A204.1 (cell line): ENCODE data around the gene EMID1.
"Not testable (repeated sequence)": the region's sequence is repeated elsewhere in the genome, so short reads cannot be mapped to it uniquely, and the experiment has no call there.

Experiments used
- FAIRE-seq: peaks from 2 replicates; lab custom pipeline; 2012; peaks lifted over from hg19 to GRCh38; lab: Jason Lieb, UNC

The EMID1 gene

GRCh38 chr22:29231971-29232959 lies 26.6 kb downstream of the EMID1 start:
- FAIRE-seq: no peak

- no peak for FAIRE-seq
These were observed 27.7 kb downstream of the EMID1 start for GRCh38 chr22:29233277-29233877.

- FAIRE-seq: not testable (repeated sequence)
These were observed 34.8 kb downstream of the EMID1 start for GRCh38 chr22:29240481-29240880.

- no peak for FAIRE-seq
These were observed 38.3 kb downstream of the EMID1 start for GRCh38 chr22:29243874-29244446.

- no peak for FAIRE-seq
These were observed 39.3 kb downstream of the EMID1 start for GRCh38 chr22:29244785-29245625.

DNA sequence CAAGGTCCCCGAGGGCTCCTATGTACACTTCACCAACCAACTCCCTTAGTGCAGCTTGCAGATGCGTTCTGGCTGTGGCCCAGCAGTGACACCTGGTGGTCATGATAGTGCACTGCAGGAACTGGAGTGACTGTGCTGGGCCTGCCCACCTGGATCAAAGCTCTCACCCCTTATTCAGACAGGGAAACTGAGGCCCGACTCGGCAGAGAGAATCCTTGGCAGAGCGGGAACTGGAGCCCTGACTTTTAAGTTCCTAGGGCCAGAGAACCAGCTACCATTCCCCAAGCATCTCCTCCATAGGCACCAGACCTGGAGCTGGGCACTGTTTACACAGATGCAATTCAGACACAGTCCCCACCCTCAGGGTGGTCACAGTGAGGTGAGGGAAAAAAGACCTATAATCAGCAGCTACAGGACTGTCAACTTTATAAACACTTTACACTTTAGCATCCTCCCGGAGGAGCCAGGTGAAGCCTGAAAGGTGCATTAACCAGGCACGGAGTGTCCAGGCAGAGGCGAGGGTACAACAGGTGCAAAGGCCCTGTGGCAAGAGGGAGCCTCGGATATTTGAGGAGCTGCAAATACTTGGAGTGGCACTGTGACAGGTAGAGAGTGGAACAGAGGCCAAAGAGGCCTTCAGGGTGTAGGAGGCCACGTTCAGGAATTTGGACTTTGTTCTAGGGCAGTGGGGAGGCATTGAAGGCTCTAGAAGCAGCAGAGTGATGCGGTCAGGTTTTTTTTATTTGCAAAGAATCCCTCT lies 40.1 kb downstream of the EMID1 start:
- no peak for FAIRE-seq

GRCh38 chr22:29247891-29248290 lies 42.2 kb downstream of the EMID1 start:
- FAIRE-seq: not testable (repeated sequence)

DNA sequence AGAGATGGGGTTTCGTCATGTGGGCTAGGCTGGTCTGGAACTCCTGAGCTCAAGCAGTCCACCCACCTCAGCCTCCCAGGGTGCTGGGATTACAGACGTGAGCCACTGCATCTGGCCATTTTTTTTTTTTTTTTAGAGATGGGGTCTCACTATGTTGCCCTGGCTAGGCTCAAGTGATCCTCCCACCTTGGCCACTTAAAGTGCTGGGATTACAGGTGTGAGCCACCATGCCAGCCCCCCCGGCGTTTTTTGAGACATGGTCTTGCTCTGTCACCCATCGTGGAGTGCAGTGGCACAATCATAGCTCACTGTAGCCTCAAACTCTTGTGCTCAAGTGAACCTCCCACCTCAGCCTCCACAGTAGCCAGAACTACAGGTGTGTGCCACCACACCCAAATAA lies 45.6 kb downstream of the EMID1 start:
- no peak for FAIRE-seq

- FAIRE-seq: no peak
These were observed 46.5 kb downstream of the EMID1 start for GRCh38 chr22:29251981-29252911.

DNA sequence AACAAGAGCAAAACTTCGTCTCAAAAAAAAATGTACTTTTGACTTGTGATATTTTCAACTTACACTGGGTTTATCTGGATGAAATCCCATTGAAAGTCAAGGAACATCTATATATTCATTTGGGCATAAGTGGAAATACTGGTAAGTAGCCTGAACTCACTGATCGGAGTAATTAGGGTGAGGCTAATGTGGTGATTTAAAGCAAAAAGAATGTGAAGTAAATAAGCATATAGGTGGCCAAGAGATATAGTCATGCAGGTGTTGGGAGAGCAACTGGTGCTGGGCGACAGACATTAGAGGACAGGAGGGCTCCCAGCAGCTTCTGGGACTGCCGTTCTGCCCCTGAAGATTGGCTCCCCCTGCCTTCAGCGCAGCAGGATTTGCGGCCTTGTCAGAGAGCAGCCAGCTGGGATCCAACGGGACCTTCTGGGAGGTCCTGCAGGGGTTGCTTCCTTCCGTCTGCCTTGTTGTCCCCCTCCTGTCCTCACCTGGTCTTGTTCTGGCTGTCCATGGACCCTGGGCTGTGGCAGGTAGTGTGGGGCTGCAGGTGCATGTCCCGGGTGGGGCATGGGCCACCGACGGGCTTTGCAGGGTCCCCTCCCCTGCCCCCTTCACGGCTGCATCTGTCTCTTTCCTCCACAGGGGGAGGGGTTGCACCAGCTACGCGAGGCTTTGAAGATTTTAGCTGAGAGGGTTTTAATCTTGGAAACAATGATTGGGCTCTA lies 48.0 kb downstream of the EMID1 start:
- no peak for FAIRE-seq

- no peak for FAIRE-seq
These were observed 48.6 kb downstream of the EMID1 start for GRCh38 chr22:29254286-29254660.

GRCh38 chr22:29255064-29255621 lies 49.4 kb downstream of the EMID1 start:
- no peak for FAIRE-seq

DNA sequence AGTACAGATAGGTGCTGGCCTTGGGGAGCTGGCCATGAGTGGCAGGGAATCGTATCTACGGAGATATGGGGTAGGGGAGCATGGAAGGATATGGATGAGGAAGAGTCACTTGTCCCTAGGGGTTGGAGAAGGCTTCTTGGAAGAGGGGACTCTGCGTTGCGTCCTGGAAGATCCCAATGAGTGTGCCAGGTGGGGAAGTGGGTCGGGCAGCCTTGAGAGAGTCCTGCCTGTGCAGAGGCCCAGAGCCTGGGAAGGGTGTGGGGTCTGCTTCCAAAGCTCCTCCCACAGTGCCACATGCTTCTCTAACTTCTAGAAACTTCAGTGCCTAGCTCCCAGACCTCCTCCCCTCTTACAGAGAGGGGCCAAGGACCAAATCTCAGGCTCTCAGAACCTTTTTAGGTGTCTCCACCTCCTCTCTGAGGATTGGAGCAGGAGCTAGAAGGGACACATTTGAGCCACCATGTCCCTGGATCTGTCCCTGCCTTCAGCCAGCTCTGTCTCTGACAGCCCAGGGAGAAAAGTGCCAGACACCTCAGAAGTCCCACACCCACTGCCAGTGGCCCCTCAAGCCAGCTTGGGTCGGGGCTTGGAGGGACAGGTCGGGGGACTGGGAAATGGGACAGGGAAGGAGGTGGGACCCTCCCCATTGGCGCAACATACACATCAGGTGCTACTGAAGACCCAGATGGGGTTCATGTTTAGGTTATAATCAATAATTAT lies 51.1 kb downstream of the EMID1 start:
- FAIRE-seq: no peak

GRCh38 chr22:29257751-29258181 lies 52.1 kb downstream of the EMID1 start:
- no peak for FAIRE-seq

DNA sequence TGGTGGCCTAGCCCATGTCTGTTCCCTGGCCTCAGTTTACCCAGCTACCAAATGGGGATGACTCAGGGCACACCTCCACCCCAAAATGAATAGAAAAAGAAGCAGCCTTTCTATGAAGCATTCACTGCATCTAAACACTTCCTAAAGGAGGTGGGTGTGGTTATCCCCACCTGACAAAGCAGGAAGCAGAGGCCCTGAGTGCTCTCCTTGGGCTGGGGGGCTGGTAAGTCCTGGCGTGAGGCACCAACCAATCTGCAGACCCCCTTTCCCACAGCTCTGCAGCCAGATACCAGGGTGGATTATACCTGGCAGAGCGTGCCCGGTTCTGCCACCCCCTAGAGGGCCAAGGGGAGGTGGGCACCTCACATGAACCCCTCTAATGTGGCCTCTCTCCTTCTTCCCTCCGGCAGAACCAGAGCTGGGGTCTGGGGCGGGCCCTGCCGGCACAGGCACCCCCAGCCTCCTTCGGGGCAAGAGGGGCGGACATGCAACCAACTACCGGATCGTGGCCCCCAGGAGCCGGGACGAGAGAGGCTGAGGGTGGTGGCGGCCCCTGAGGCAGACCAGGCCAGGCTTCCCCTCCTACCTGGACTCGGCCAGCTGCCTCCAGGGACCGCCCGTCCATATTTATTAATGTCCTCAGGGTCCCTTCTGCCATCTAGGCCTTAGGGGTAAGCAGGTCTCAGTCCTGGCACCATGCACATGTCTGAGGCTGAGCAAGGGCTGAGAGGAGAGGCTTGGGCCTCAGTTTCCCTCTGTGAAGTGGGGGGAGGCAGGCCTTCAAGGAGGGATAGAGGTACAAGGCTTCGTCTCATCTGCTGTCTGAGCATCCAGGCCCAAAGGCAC lies 52.9 kb downstream of the EMID1 start:
- no peak for FAIRE-seq

- FAIRE-seq: no peak
These were observed 53.7 kb downstream of the EMID1 start for GRCh38 chr22:29259253-29259899.

DNA sequence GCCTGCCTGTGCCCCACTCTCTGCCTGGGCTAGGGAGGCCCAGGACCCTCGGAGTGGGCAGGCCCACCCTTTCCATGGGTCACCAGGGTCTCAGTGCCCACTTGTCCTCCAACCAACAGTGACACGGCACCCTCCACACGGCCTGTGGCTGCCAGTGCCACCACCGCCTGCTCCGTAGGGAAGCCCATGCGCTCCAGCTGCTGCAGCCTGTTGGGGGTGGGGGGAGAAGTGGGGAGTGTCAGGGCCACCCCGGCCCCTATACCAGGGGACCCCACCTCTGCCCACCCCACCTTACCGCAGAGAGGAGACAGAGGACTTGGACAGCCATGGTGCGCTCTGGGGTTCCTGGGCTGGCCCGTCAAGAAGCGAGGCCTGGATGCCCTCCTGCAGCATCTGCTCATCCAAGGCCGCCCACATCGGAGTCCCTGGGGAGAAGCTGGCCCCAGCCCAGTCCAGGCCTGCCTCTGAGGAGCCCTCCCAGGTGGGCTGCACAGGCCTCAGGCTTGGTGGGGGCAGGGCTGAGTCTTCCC lies 54.4 kb downstream of the EMID1 start:
- no peak for FAIRE-seq
